H9 (cell line): ENCODE results near the gene ADI1. TPM values are rescaled to one million over a fixed set of nuclear protein-coding genes. Genes with fewer than 3 reads are reported as not detected.

ENCODE experiments used
- DNase-seq: peaks from one replicate; pipeline ENCODE4 v3.0.0-alpha.2; 2017
- H2AFZ ChIP-seq: one replicate; pipeline ENCODE4 v1.6.1; 2013; ENCODE audit warnings: mild to moderate bottlenecking, low read length, control low read depth, moderate library complexity
- H2AK5ac ChIP-seq: 2 replicates; pipeline ENCODE4 v1.6.1; 2013; ENCODE audit warnings: low read length, control low read depth, mixed read lengths; ENCODE audit not compliant: insufficient read length
- H2BK120ac ChIP-seq: one replicate; pipeline ENCODE4 v1.6.1; 2013; ENCODE audit warnings: low read depth, mild to moderate bottlenecking, low read length, control low read depth, inconsistent platforms; ENCODE audit not compliant: poor library complexity, severe bottlenecking
- H2BK12ac ChIP-seq: 2 replicates; pipeline ENCODE4 v1.6.1; 2013; ENCODE audit warnings: low read length, control low read depth, mixed read lengths, low read depth; ENCODE audit not compliant: insufficient read length
- H2BK15ac ChIP-seq: 2 replicates; pipeline ENCODE4 v1.6.1; 2013; ENCODE audit warnings: low read depth, low read length, control low read depth
- H2BK20ac ChIP-seq: one replicate; pipeline ENCODE4 v1.6.1; 2013; ENCODE audit warnings: low read depth, mild to moderate bottlenecking, low read length, control low read depth, inconsistent platforms; ENCODE audit not compliant: poor library complexity, severe bottlenecking
- H2BK5ac ChIP-seq: 2 replicates; pipeline ENCODE4 v1.6.1; 2013; ENCODE audit warnings: low read length, control low read depth, mixed read lengths; ENCODE audit not compliant: insufficient read length
- H3K14ac ChIP-seq: 2 replicates; pipeline ENCODE4 v1.6.1; 2013; ENCODE audit warnings: low read length, control low read depth; ENCODE audit not compliant: insufficient read depth
- H3K18ac ChIP-seq: 2 replicates; pipeline ENCODE4 v1.6.1; 2013; ENCODE audit warnings: low read depth, mild to moderate bottlenecking, mixed read lengths, low read length, control low read depth; ENCODE audit not compliant: insufficient read length
- H3K23ac ChIP-seq: 2 replicates; pipeline ENCODE4 v1.6.1; 2013; ENCODE audit warnings: low read length, control low read depth, mixed read lengths, low read depth; ENCODE audit not compliant: insufficient read length
- H3K23me2 ChIP-seq: 2 replicates; pipeline ENCODE4 v1.6.1; 2013; ENCODE audit warnings: low read depth, mild to moderate bottlenecking, mixed read lengths, low read length, control low read depth; ENCODE audit not compliant: insufficient read length, poor library complexity, severe bottlenecking
- H3K27ac ChIP-seq: 2 replicates; pipeline ENCODE4 v1.5.1; 2013; ENCODE audit warnings: low read length, control low read depth, mixed read lengths, low read depth; ENCODE audit not compliant: insufficient read length
- H3K27me3 ChIP-seq: 2 replicates; pipeline ENCODE4 v1.6.1; 2013; ENCODE audit warnings: low read length, control low read depth, inconsistent platforms; ENCODE audit not compliant: insufficient read depth
- H3K4ac ChIP-seq: 2 replicates; pipeline ENCODE4 v1.6.1; 2013; ENCODE audit warnings: low read depth, mild to moderate bottlenecking, control low read depth, inconsistent platforms, low read length, moderate library complexity
- H3K4me1 ChIP-seq: 2 replicates; pipeline ENCODE4 v1.6.1; 2013; ENCODE audit warnings: low read length, control low read depth, inconsistent platforms; ENCODE audit not compliant: insufficient read depth
- H3K4me2 ChIP-seq: 2 replicates; pipeline ENCODE4 v1.6.1; 2013; ENCODE audit warnings: low read length, control low read depth, mixed read lengths; ENCODE audit not compliant: insufficient read length, insufficient read depth
- H3K56ac ChIP-seq: 2 replicates; pipeline ENCODE4 v1.6.1; 2013; ENCODE audit warnings: low read depth, mild to moderate bottlenecking, mixed read lengths, low read length, control low read depth; ENCODE audit not compliant: insufficient read length
- H3K79me1 ChIP-seq: 2 replicates; pipeline ENCODE4 v1.6.1; 2013; ENCODE audit warnings: low read depth, mild to moderate bottlenecking, moderate library complexity, low read length, control low read depth, inconsistent platforms; ENCODE audit not compliant: insufficient read depth, poor library complexity, severe bottlenecking
- H3K79me2 ChIP-seq: 2 replicates; pipeline ENCODE4 v1.6.1; 2013; ENCODE audit warnings: low read length, control low read depth, inconsistent platforms; ENCODE audit not compliant: insufficient read depth
- H3K9ac ChIP-seq: 2 replicates; pipeline ENCODE4 v1.6.1; 2013; ENCODE audit warnings: low read length, control low read depth, mixed read lengths; ENCODE audit not compliant: insufficient read length; ENCODE audit errors: extremely low read depth
- H3K9me3 ChIP-seq: one replicate; pipeline ENCODE4 v1.6.1; 2013; ENCODE audit warnings: low read depth, low read length, inconsistent platforms; ENCODE audit not compliant: control insufficient read depth
- H3T11ph ChIP-seq: one replicate; pipeline ENCODE4 v1.6.1; 2013; ENCODE audit warnings: mild to moderate bottlenecking, low read length, control low read depth, inconsistent platforms
- H4K20me1 ChIP-seq: one replicate; pipeline ENCODE4 v1.6.1; 2013; ENCODE audit not compliant: control insufficient read depth, insufficient read length, insufficient read depth
- H4K5ac ChIP-seq: 2 replicates; pipeline ENCODE4 v1.6.1; 2013; ENCODE audit warnings: low read depth, mild to moderate bottlenecking, mixed read lengths, low read length, control low read depth; ENCODE audit not compliant: insufficient read length
- H4K8ac ChIP-seq: replicated peaks from 2 replicates; pipeline ENCODE4 v1.6.1; 2013; ENCODE audit warnings: low read length, control low read depth, mixed read lengths, low read depth; ENCODE audit not compliant: insufficient read length
- H4K91ac ChIP-seq: 2 replicates; pipeline ENCODE4 v1.6.1; 2013; ENCODE audit warnings: low read depth, mild to moderate bottlenecking, moderate library complexity, mixed read lengths, low read length, control low read depth; ENCODE audit not compliant: insufficient read length
- H3K27ac Mint-ChIP-seq, 3 experiments: 2 replicates in 2 of 3; 3 replicates in 1 of 3; pipeline ENCODE4 v1.8.0; 2020 to 2021; ENCODE audit warnings: mixed read lengths in 3 of 3, mild to moderate bottlenecking in 1 of 3, moderate library complexity in 1 of 3
- H3K27me3 Mint-ChIP-seq: 2 replicates; pipeline ENCODE4 v1.8.0; 2021; ENCODE audit warnings: low read depth, mild to moderate bottlenecking, moderate library complexity, mixed read lengths
- H3K36me3 Mint-ChIP-seq, 3 experiments: 2 replicates in 2 of 3; 3 replicates in 1 of 3; pipeline ENCODE4 v1.8.0; 2020 to 2021; ENCODE audit warnings: low read depth in 3 of 3, mixed read lengths in 3 of 3; ENCODE audit not compliant: insufficient read depth in 1 of 3
- H3K4me1 Mint-ChIP-seq, 2 experiments: 2 replicates each; pipeline ENCODE4 v1.8.0; 2020; ENCODE audit warnings: mixed read lengths in 2 of 2
- H3K4me3 Mint-ChIP-seq, 2 experiments: 2 replicates in 1 of 2; 3 replicates in 1 of 2; pipeline ENCODE4 v1.8.0; 2020 to 2021; ENCODE audit warnings: mild to moderate bottlenecking in 2 of 2, mixed read lengths in 2 of 2, moderate library complexity in 1 of 2
- H3K9me3 Mint-ChIP-seq, 2 experiments: 2 replicates in 1 of 2; 3 replicates in 1 of 2; pipeline ENCODE4 v1.8.0; 2020; ENCODE audit warnings: mild to moderate bottlenecking in 2 of 2, mixed read lengths in 2 of 2, moderate library complexity in 1 of 2
- WGBS: extraction: QIAGEN DNeasy Blood & Tissue Kit; methylation state at CpG from one replicate; pipeline ENCODE4 v1.1.7; 2013; ENCODE audit warnings: missing lambda C conversion rate, low lambda C conversion rate, mixed read lengths; ENCODE audit not compliant: insufficient read length; ENCODE audit errors: extremely low coverage; 5-methylcytosine and 5-hydroxymethylcytosine counted together
- total RNA-seq: library from RNA; stranded (reverse); gene quantifications from 2 replicates; pipeline ENCODE4 v1.2.1, GENCODE V29; 2021
- TF ChIP-seq, protein P1 (sequence below): fragments of 200-600 bp; sonication (generic); conservative IDR thresholded peaks from 3 replicates; pipeline ENCODE4 v1.8.0; 2021; ENCODE audit warnings: antibody characterized with exemption, mild to moderate bottlenecking

ADI1 gene
- total RNA-seq, 1 experiment from 2014 or later, result 23.4 TPM

DNA sequence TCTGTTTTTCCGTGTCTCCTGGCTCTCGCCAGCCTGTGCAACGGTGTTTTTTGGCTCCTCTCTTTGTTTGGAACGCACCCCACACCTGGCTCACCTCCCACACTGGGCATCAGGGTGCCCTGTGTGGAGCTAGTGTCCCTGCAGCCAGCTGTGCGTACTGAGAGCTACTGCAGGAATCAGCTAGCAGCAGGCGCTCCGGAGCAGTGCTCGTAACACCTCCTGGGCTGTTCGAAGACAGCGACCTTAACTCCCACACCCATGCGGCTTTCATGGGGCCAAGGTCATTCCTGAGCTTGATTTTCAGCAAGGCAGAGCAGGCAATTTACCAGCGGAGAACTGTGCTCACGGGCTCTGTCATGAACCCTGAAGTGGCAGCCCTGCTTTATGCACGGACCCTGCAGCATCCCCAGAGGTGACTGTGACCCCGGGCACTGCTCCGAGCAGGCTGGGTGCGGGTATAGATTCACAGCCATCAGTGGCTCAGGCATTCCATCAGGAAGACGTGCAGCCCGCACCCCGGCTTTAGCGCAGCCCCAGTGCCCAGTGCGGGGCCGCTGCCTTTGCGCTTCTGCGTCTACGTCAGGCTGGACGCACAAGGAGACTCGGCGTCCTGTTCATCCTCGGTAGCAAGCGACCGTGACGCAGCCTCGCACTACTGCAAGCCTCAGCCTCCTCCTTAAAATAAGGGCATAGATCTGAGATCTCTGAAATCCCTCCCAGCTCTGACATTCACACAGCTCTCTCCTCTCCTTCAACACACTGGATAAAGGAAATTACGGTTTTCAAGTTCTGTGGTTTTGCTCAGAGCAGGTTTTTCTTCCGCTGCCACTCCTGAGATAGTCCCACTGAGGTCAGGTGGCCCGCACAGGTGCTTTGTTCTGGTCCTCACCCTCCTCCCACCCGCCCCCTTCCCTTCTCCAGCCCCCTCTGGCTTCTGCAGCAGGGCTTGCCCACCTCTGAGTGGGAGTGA, 58.2 kb downstream of the ADI1 start:
- Histone ChIP-seq H4K20me1 (no peaks in the 10 kb centered on the region), H2BK12ac (no peak overlapping the region), H2AFZ (no peak overlapping the region), H2BK5ac (no peak overlapping the region), H3K23ac (no peak overlapping the region), H3K9ac (no peak overlapping the region), H3T11ph (no peak overlapping the region), H2AK5ac (no peak overlapping the region), H3K14ac (no peak overlapping the region; the same call in 1 of the 2 replicates), H3K27me3 (no peaks in the 10 kb centered on the region), H3K18ac (no peak overlapping the region), H2BK15ac (no peak overlapping the region), H3K27ac (no peak overlapping the region), H3K79me1 (no peaks in the 10 kb centered on the region), H3K79me2 (no peaks in the 10 kb centered on the region), H3K9me3 (no peaks in the 10 kb centered on the region), H3K56ac (no peak overlapping the region), H2BK120ac (no peak overlapping the region), H2BK20ac (no peak overlapping the region), H4K91ac (no peak overlapping the region), H3K4me2 (no peak overlapping the region), H4K8ac (no peak overlapping the region), H3K4me1 (no peaks in the 10 kb centered on the region), H3K23me2 (no peaks in the 10 kb centered on the region), H4K5ac (no peak overlapping the region), H3K4ac (no peak overlapping the region)
- TF ChIP-seq, protein P1, sequence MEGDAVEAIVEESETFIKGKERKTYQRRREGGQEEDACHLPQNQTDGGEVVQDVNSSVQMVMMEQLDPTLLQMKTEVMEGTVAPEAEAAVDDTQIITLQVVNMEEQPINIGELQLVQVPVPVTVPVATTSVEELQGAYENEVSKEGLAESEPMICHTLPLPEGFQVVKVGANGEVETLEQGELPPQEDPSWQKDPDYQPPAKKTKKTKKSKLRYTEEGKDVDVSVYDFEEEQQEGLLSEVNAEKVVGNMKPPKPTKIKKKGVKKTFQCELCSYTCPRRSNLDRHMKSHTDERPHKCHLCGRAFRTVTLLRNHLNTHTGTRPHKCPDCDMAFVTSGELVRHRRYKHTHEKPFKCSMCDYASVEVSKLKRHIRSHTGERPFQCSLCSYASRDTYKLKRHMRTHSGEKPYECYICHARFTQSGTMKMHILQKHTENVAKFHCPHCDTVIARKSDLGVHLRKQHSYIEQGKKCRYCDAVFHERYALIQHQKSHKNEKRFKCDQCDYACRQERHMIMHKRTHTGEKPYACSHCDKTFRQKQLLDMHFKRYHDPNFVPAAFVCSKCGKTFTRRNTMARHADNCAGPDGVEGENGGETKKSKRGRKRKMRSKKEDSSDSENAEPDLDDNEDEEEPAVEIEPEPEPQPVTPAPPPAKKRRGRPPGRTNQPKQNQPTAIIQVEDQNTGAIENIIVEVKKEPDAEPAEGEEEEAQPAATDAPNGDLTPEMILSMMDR, result no peak
- peak; percentile 27 for DNase-seq
- Mint-ChIP-seq H3K27ac (peak overlapping the region; percentile 64 to 93 (median 78); a peak in 5 of 7 replicates), H3K27me3 (no peaks in the 10 kb centered on the region), H3K9me3 (no peaks in the 10 kb centered on the region), H3K36me3 (peaks cover 9 to 23% (median 23%) of the 10 kb centered on the region in 3 experiments; a peak in 6 of 7 replicates), H3K4me3 (peak overlapping the region in 1 of 2 experiments; percentile 39; a peak in 1 of 5 replicates), H3K4me1 (peaks cover 18 to 31% of the 10 kb centered on the region in 2 experiments)
- WGBS, result no CpG with 5 or more reads among the region's 38 CpGs
